DMS153 treated with DMSO at 0.1 percent for 48 hours (cell line): Measurements from ENCODE around the gene CLDN16.

Source experiments
- DNase-seq: peaks from one replicate; lab custom pipeline; 2025; ENCODE audit not compliant: unreplicated experiment; lab: John Stamatoyannopoulos, UW

Gene CLDN16

DNA sequence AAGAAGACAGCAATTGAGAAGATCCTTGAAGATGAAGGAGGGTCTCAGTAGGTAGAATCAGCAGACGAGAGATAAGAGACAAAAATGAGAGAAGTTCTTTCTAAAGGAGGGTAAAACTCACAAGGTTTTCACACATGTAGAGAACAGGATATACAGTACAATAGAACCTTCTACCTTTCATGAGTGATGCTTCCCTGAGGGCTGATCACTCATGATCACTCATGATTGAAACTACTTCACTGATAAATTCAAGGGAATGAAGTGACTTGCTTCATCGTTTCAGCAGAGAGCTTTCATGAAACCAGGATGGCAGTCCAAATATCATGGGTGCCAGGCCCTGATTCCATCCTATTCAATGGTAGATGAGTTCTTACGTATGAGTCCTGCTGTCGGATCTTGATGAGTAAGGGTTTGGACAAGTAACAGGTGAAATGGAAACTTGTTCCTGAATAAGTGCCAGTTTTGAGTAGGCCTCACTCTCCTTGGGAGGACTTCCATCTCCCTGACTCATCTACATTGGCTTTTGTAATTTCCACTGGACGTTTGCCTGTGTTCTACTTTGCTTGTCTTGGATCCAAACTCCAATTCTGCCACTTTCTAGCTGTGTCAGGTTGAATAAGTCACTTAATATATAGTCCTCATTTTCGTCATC is 9.6 kb upstream of the CLDN16 start:
- no peak for DNase-seq

DNA sequence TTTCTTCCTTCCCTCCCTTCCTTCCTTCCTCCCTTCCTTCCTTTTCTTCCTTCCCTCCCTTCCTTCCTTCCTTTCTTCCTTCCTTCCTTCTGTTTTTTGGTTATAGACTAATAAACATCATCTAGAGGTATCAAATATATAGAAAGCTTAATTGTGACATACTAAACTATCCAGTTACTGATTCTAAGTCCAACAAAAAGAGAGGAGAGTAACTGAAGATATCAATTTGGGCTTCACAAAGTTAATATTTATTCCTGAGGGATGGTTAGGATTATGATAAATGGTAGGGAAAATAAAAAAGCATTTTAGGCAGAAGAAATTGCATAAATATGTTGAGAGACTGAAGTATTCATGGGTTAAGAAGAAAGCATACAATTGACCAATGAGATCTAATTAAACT is 7.8 kb upstream of the CLDN16 start:
- DNase-seq: no peak

DNA sequence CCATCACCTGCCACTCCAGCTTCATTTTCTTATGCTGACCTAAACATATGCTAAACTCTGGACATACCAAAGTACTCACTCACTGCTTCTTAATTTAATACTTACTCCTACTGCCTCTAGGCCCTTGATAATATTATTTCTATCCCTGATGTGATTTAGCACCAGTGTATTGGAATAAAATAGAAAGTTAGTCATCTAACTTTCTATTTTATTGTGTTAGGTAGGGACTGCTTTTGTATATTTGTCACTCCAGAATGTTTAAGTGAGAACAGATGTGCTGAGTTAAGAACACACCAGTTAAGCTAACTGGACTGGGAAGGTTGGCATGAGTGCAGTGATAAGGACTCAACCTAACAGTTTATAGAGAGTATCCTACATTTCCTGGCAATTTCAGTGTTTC is 6.5 kb upstream of the CLDN16 start:
- DNase-seq: no peak

DNA sequence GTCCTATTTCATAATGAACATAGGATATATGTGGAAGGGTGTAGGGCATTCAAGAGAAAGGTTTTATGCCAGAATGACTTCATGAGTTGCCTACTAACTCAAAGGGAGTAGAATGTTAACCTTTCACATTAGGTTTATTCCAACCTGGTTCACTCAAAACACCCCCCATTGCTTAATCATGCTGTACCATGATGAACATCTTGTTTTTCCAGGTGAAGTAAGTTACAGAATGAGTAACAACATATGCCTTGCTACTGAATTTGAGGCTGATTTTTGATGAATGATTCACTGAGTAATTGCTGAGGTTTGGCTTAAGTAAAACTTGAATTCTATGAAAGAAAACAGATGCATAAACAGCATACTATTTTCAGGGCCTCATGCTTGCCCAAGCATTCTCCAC is 5.9 kb upstream of the CLDN16 start:
- no peak for DNase-seq

DNA sequence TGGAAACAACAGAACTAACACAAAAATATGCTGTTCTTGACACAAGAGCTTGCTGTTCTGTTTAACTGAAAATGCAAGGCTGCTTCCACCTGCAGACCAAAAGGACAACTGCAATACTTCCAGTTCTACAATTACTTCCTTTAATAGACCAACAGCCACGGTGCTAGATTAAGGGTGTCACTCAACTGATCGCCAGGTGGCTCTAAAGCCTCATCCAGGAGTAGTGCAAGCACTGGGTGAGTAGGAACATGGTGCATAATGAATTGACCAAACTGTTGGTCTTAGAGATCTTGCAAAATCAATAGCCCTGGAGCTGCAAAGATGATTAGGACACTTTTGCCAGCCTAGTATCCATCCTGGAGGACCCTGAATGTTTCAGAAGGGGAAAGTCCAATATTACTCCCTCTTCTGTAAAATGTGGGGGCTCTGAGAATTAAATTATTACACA is 3.6 kb upstream of the CLDN16 start:
- peak; percentile 76 for DNase-seq

DNA sequence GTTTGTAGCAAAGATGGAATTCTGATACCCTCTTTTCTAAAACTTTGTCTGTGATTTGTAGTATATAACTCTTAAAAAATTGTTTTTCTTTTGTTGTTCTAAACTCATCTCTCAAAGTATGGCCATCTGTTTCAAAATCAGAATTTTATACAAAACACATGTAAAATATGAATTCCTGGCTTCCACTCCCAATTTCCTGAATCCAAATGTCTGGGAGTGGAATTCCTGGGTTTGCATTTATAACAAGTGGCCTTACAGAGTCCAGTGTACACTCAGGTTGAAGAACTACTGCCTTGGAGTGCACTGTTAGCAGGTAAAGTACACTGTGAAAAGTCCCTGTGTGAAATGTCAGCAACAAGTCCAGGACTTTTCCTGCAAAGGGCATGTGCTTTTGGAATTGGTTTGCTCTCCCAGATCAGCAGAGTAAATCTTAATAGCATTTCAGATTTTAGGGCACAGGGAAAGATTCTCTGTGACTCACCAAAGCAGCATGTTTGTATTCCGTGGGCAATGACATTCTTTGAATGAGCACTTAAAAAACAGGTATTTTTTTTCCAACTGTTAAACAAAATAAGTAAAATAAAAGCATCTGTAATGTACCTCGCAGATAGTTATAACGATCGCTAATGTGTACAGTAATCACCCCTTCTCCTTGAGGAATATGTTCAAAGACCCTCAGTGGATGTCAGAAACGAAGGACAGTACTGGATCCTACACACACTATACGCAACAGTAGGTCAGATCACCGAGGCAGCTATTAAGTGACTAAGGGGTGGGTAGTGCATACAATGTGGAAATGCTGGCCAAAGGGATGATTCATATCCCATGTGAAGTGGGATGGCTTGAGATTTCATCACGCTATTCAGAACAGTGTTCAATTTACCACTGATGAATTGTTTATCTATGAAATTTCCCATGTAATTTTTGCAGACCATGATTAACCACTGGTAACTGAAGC is 2.0 kb upstream of the CLDN16 start:
- no peak for DNase-seq

DNA sequence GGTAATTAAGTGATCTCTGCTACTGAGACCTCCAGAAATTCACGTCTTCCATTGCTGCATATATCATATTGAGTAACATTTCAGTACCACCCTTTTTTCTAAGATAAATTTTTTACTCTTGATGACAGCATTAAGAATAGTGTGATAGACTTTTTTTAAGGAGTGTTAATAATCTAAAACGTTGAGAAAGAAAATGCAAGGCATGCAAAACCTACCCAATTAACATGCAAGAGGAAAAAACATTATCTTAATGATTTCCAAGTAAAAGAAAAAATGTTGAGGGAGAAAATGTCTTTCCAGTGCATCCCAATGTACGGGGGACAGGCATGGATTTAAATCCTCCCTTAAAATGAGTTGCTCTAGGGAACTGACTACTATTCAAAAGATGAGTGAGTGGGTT is 740 bp downstream of the CLDN16 start:
- DNase-seq: no peak

DNA sequence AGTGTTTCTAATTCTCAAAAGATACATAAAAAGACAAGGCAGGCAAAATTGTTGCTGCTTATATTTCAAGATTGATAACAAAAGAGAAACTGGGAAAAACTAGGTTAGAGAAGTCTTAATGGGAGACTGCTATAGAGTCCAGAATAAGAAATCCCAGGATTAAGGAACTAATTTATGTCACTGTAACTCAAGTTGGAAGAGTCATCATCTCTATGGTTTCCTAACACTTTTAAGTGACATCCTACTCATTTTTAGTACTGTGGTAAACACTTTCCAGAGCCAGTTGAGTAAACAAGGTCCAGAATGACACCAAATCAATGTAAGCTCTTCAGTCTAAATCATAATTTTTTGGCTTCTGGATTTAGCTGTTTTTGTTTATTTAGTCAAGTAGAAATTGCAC is 8.0 kb downstream of the CLDN16 start:
- DNase-seq: no peak

DNA sequence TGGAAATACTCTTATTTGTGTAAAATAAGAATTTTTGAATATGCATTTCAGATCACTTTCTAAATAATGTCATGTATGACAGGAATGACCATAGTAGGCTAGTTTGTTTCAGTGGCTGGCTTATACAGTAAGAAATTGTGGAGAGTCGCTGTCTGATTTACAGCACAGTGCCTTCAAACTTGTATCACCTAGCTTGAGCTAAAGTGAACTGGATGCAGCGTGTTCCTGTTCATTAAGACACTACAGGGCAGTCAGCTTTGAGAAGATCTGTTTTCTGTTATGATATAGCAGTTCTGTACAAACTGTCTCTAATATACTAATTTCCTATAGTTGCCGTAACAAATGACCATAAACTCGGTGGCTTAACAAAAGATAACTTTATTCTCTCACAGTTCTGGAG is 9.9 kb downstream of the CLDN16 start:
- DNase-seq: no peak

DNA sequence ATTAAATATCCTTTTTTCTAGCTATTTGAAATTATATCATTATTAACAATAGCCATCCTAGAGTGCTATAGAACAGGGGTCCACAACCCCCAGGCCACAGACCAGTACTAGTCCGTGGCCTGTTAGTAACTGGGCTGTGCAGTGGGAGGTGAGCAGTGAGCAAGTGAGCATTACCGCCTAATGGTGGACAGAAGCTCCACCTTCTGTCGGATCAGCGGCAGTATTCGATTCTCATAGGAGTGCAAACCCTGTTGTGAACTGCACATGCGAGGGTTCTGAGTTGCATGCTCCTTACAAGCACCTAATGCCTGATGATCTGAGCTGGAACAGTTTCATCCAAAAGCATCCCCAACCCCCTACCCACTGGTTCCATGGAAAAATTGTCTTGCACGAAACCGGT is 11.7 kb downstream of the CLDN16 start:
- no peak for DNase-seq

DNA sequence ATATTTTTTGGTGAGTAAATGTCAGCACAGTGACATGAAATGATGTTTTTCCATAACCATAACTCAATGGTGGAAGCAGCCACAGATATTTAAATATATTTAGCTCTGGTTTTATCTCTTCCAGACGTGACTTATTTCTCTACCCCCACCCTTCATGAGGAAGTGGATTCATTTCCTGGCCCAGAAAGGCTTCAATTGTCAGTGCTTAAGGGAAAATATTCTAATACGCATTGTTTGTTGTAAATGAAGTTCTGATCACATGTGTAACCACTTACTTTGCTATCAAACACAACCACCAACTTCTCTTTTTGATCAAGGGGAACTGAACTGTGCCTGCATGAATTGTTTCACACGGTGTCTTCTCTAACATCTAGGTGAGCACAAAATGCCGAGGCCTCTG is 14.0 kb downstream of the CLDN16 start:
- DNase-seq: no peak

DNA sequence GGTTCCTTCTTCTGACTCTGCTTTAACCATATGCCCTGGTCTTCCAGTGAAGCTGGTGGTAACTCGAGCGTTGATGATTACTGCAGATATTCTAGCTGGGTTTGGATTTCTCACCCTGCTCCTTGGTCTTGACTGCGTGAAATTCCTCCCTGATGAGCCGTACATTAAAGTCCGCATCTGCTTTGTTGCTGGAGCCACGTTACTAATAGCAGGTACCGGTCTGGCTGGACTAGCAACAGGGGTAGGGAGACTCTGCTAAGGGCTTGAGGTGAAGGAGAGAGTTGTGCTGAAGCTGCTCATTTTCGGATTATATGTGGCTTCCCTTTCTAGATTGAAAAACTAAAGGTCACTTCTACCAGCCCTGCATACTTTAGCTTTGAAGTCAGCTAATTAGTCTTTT is 16.8 kb downstream of the CLDN16 start:
- no peak for DNase-seq

DNA sequence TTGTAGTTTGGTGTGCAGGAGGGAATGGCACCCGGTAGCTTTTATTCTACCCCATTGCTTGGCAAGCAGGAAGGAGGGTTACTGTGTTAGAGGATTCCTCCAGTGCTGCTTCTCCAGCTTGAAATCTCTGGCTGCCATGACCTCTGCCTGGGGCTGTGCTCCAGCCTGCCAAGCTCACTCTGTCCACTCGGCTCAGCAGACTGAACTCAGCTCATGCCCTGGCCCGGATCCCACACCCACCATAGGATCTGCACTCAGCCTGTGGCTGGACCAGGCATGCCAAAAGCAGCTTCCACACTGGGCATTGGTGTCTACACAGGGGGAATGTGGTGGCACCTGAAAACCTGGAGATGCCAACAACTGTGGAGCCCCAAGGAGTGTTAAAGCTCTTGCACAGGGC is 26.3 kb downstream of the CLDN16 start:
- DNase-seq: no peak

DNA sequence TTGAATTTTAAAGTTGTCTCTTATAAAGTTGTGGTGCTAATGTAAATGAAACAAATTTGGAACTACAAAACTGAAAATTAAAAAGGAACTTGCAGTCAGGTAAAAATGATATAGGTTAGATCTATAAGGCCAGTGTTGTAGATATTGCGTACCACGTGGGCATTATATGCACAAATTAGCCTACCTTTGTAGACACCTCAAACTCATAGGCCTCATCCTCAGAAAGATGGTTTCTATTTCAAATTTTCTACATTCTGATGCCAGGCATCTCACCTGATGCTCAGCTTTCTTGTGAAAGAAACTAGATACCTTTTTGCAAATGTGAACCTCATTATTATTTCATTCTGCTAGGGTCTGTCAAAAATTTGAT is 36.1 kb downstream of the CLDN16 start:
- DNase-seq: no peak

DNA sequence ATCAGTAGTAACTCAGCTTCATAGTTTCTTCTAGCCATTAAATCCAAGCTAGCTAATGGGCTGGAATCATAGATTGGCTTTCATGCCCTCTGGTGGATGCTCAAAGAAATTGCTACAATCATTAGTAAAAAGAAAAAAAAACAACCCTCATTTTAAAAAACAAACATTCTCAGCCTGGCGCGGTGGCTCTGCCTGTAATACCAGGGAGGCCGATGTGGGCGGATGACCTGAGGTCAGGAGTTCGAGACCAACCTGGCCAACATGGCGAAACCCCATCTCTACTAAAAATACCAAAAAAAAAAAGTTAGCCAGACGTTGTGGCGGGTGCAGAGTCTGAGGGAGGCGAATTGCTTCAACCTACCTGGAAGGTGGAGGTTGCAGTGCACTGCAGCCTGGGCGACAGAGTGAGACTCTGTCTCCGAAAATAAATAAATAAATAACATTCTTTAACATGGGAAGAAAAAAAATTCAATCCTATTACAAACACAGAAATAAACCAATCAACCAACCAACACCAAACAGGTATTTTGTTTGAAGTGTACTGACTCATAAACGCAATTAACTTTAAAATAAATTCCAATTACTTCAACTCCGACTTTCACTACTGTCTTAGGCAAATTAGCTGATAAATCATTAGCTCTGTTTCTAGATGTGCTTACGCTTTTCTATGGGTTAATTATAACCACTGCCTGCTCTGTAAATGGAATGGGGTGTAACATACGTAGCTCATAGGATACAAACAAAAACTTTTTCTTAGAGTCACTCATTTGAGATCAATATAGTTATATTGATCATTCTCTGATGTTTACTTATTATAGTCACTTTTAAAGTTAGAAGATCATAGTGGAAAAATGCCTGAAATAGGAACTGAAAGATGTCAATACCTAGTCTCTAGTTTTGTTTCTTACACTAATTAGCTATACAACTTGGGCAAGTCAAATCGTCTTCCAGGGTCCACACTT is 36.8 kb downstream of the CLDN16 start:
- peak; percentile 72 for DNase-seq

DNA sequence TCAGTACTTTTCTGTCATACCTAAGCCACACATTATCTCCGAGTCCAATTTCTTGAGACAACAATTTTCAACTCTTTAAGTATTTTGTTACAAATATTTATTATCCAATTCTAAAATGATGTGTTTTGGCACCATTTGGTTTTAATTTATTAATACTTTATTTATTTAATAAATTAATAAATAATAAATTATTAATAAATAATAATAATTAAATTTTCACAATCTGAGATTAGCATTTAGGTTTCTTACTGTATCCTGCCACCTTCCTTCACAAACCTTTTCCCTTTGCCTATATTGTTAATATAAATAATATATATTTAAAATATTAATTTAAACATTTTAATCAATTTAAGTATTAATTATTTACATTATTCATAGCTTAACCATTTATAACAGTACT is 37.9 kb downstream of the CLDN16 start:
- DNase-seq: no peak

DNA sequence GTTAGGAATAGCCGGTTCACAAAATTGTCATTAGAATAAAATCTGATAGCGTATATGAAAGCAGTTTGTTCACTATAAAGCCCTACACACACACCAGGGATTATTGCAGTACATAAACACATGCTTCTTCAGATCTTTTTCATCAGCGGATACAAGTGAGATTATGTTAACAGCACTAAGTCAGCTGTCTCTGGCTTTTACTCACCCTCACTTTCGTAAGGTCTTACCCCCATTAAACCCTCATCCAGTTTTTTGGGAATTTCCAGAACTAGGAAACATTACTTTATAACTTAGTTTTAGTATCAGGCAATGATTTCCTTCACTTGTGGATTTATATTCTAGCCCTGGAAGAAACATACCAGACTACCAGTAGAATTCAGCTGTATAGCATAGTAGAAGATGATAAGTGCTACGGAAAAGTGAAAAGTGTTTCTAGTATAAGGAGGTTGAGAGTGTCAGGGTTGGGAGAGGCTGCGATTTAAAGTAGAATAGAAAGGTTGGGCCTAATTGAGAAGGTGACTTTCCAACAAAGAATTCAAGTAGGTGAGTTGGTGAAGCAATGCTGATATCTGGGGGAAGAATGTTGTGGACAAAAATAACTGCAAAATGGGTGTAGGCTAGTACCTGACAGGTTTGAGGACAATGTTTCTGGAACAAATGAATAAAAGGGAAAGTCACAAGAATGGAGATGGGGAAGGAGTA is 39.0 kb downstream of the CLDN16 start:
- DNase-seq: no peak

DNA sequence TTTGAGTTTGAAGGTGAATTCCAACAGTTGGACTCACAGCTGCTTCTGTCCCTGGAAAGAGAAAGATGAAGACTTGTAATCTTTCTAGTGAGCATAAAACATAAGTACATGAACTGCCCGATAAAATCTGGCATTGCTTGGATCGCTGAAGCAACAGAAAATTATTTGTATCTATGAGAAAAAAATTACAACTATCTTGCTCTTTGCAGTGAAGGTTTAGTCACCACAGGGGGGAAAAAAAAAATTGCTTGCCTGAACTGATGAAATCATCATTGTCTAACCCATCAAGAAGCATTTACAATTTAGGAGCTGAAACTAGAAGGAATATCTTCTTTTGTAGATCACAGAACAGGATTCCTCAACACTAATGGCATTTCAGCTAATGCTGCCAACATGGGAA is 41.7 kb downstream of the CLDN16 start:
- DNase-seq: no peak

DNA sequence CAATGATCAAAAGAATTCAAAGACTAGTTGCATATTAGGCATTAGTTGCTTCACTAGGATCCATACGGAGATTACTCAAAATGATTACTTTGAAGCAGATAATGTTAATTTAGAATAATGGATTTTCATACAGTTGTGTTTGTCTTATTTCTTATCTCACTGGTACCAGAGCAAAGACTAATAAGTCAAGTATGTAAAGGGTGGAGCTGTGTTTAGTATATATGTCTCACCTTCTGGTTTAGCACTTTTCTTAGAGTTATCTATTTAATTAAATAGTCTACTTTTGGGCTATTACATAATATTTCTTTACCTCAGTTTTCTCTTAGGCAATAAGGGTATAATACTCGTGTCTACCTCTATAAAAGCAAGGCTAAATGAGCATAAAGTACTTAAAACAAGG is 42.9 kb downstream of the CLDN16 start:
- no peak for DNase-seq

DNA sequence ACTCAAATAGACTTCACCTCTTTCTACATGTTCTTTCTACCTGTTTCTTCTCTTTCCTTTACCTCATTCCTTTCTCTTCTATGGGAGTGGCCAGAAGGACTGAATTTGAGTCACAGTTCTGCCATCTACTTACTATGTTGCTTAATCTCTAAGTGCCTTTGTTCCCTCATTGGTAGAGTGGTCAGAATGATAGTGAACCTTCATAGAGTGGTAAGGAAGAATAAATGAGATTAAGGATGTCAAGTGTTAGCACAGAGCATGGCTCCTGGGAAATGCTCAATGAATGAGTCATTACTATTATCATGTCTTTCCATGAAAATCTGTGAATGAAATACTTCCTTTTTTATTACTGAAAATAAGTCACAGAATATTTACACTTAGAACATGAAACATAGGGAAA is 44.3 kb downstream of the CLDN16 start:
- DNase-seq: no peak

DNA sequence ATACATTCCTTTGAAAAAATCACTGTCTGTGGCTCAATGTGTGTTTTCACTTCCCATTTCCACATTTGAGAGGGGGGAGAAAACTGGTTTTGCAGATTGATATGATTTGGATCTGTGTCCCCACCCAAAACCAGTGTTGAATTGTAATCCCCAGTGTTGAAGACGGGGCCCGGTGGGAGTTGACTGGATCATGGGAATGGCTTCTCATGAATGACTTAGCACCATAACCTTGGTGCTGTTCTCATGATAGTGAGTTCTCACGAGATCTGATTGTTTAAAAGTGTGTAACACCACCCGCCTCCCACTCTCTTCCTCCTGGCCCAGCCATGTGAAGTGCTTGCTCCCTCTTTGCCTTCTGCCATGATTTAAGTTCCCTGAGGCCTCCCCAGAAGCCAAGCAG is 45.7 kb downstream of the CLDN16 start:
- DNase-seq: no peak
